ENCODE data around the gene DDX4. TPM values are rescaled to one million over a fixed set of nuclear protein-coding genes. Genes with fewer than 3 reads are reported as not detected.

The DDX4 gene
- total and polyA plus RNA-seq, 2 donors (not counting 1 experiment from before 2014, with no cell fraction given): not detected

- Histone ChIP-seq H3K4me1 (ENCODE audit: control insufficient read depth, extremely low read depth, insufficient read depth, low read length) (no peaks in the 10 kb centered on the region), H4K20me1 (ENCODE audit: control insufficient read depth, extremely low read depth, insufficient read depth, low read length) (no peaks in the 10 kb centered on the region), H3K27me3 (ENCODE audit: control insufficient read depth, insufficient read depth, low read length) (no peaks in the 10 kb centered on the region), H3K9ac (ENCODE audit: insufficient read depth, low read length) (no peak overlapping the region), H3K79me2 (ENCODE audit: control insufficient read depth, insufficient read depth, low read length) (no peaks in the 10 kb centered on the region), H2AFZ (ENCODE audit: low read length) (no peak overlapping the region), H3K4me2 (ENCODE audit: extremely low read depth, insufficient read depth, low read length) (peak overlapping the region; percentile 72), H3K4me3 (replicated peaks in 1 of 4; ENCODE audit: control extremely low read depth in 1 of 4, insufficient read depth in 1 of 4, low read depth in 3 of 4, low read length in 4 of 4) (peak overlapping the region; percentile 15 to 44 (median 30)), H3K27ac (ENCODE audit: insufficient read depth, low read length) (no peak overlapping the region), H3K9me3 (ENCODE audit: control insufficient read depth, insufficient read depth, low read depth, low read length) (no peaks in the 10 kb centered on the region), H3K36me3 (ENCODE audit: control insufficient read depth, insufficient read depth, low read length) (no peaks in the 10 kb centered on the region)
- peak; percentile 15 to 33 for DNase-seq (ENCODE audit: low read depth in 2 of 2)
- no peak for TF ChIP-seq EZH2 (IDR thresholded peaks at IDR 0.05; ENCODE audit: low read length, missing control alignments)
- TF ChIP-seq CTCF (conservative IDR thresholded peaks at IDR 0.05 in 1 of 2, IDR thresholded peaks at IDR 0.05 in 1 of 2; ENCODE audit: low read depth in 1 of 2, low read length in 2 of 2): no peak
Observed at GRCh38 chr5:55821731-55822512, 84.1 kb downstream of the DDX4 start.

GRCh38 chr5:55823151-55823796 lies 85.4 kb downstream of the DDX4 start:
- H3K79me2 ChIP-seq (ENCODE audit: control insufficient read depth, insufficient read depth, low read length): no peaks in the 10 kb centered on the region
- no peaks in the 10 kb centered on the region for H3K9me3 ChIP-seq (ENCODE audit: control insufficient read depth, insufficient read depth, low read depth, low read length)
- no peaks in the 10 kb centered on the region for H3K4me1 ChIP-seq (ENCODE audit: control insufficient read depth, extremely low read depth, insufficient read depth, low read length)
- DNase-seq (ENCODE audit: low read depth in 2 of 2): no peak
- no peaks in the 10 kb centered on the region for H4K20me1 ChIP-seq (ENCODE audit: control insufficient read depth, extremely low read depth, insufficient read depth, low read length)
- TF ChIP-seq CTCF (conservative IDR thresholded peaks at IDR 0.05 in 1 of 2, IDR thresholded peaks at IDR 0.05 in 1 of 2; ENCODE audit: low read depth in 1 of 2, low read length in 2 of 2): no peak
- TF ChIP-seq EZH2 (IDR thresholded peaks at IDR 0.05; ENCODE audit: low read length, missing control alignments): no peak
- no peak overlapping the region for H3K9ac ChIP-seq (ENCODE audit: insufficient read depth, low read length)
- H3K4me2 ChIP-seq (ENCODE audit: extremely low read depth, insufficient read depth, low read length): no peak overlapping the region
- no peak overlapping the region for H2AFZ ChIP-seq (ENCODE audit: low read length)
- H3K4me3 ChIP-seq (replicated peaks in 1 of 4; ENCODE audit: control extremely low read depth in 1 of 4, insufficient read depth in 1 of 4, low read depth in 3 of 4, low read length in 4 of 4): no peak overlapping the region
- H3K27ac ChIP-seq (ENCODE audit: insufficient read depth, low read length): no peak overlapping the region
- no peaks in the 10 kb centered on the region for H3K36me3 ChIP-seq (ENCODE audit: control insufficient read depth, insufficient read depth, low read length)
- no peaks in the 10 kb centered on the region for H3K27me3 ChIP-seq (ENCODE audit: control insufficient read depth, insufficient read depth, low read length)

- no peak overlapping the region for H3K27ac ChIP-seq (ENCODE audit: insufficient read depth, low read length)
- no peaks in the 10 kb centered on the region for H3K9me3 ChIP-seq (ENCODE audit: control insufficient read depth, insufficient read depth, low read depth, low read length)
- H3K27me3 ChIP-seq (ENCODE audit: control insufficient read depth, insufficient read depth, low read length): peaks cover 7% of the 10 kb centered on the region
- H3K4me3 ChIP-seq (replicated peaks in 1 of 4; ENCODE audit: control extremely low read depth in 1 of 4, insufficient read depth in 1 of 4, low read depth in 3 of 4, low read length in 4 of 4): no peak overlapping the region
- H3K4me2 ChIP-seq (ENCODE audit: extremely low read depth, insufficient read depth, low read length): no peak overlapping the region
- H3K36me3 ChIP-seq (ENCODE audit: control insufficient read depth, insufficient read depth, low read length): no peaks in the 10 kb centered on the region
- DNase-seq (ENCODE audit: low read depth in 2 of 2): peak in 1 of 2 donors; percentile 6
- no peak overlapping the region for H2AFZ ChIP-seq (ENCODE audit: low read length)
- no peaks in the 10 kb centered on the region for H3K79me2 ChIP-seq (ENCODE audit: control insufficient read depth, insufficient read depth, low read length)
- H3K9ac ChIP-seq (ENCODE audit: insufficient read depth, low read length): no peak overlapping the region
- H3K4me1 ChIP-seq (ENCODE audit: control insufficient read depth, extremely low read depth, insufficient read depth, low read length): no peaks in the 10 kb centered on the region
- H4K20me1 ChIP-seq (ENCODE audit: control insufficient read depth, extremely low read depth, insufficient read depth, low read length): no peaks in the 10 kb centered on the region
- no peak for TF ChIP-seq EZH2 (IDR thresholded peaks at IDR 0.05; ENCODE audit: low read length, missing control alignments)
- TF ChIP-seq CTCF (conservative IDR thresholded peaks at IDR 0.05 in 1 of 2, IDR thresholded peaks at IDR 0.05 in 1 of 2; ENCODE audit: low read depth in 1 of 2, low read length in 2 of 2): no peak
Observed at GRCh38 chr5:55829956-55830355, 92.1 kb downstream of the DDX4 start.

Measured in fibroblast of lung (primary cell).